Neural cell (in vitro differentiated cells): ENCODE results near the gene AIF1L. TPM values are rescaled to one million over a fixed set of nuclear protein-coding genes. Genes with fewer than 3 reads are reported as not detected.

ENCODE experiments used
- H2AFZ ChIP-seq: fragments of 200-600, 300-800 bp; sonication (generic), shearing (Covaris generic); 2 replicates; pipeline ENCODE4 v1.6.0; 2014; ENCODE audit warnings: low read depth, mild to moderate bottlenecking, antibody characterized with exemption, low read length, moderate library complexity
- H3F3A ChIP-seq: fragments of 200-600 bp; shearing (Covaris generic); 2 replicates; pipeline ENCODE4 v1.6.1; 2016; ENCODE audit warnings: mild to moderate bottlenecking, moderate library complexity, mixed read lengths, antibody characterized with exemption, low read length; ENCODE audit not compliant: insufficient read depth, poor library complexity, severe bottlenecking
- H3K27ac ChIP-seq: fragments of 200-600, 300-800 bp; sonication (generic), shearing (Covaris generic); 2 replicates; pipeline ENCODE4 v1.5.1; 2014; ENCODE audit warnings: mild to moderate bottlenecking, low read length, moderate library complexity
- H3K27me3 ChIP-seq: fragments of 300-800, 200-600 bp; sonication (generic), shearing (Covaris generic); 2 replicates; pipeline ENCODE4 v1.6.0; 2014; ENCODE audit warnings: mild to moderate bottlenecking, low read depth, low read length, moderate library complexity; ENCODE audit not compliant: insufficient read depth
- H3K36me3 ChIP-seq: fragments of 300-800, 200-600 bp; sonication (generic), shearing (Covaris generic); 2 replicates; pipeline ENCODE4 v1.5.1; 2014; ENCODE audit warnings: mild to moderate bottlenecking, antibody characterized with exemption, low read length, moderate library complexity; ENCODE audit not compliant: insufficient read depth
- H3K4me2 ChIP-seq: fragments of 300-800, 200-600 bp; sonication (generic), shearing (Covaris generic); 2 replicates; pipeline ENCODE4 v1.6.0; 2014; ENCODE audit warnings: mild to moderate bottlenecking, low read length
- H3K4me3 ChIP-seq: fragments of 300-800, 200-600 bp; sonication (generic), shearing (Covaris generic); 2 replicates; pipeline ENCODE4 v1.5.1; 2014; ENCODE audit warnings: mild to moderate bottlenecking, low read length, moderate library complexity
- H3K79me2 ChIP-seq: fragments of 200-600 bp; shearing (Covaris generic); replicated peaks from 2 replicates; pipeline ENCODE4 v1.6.0; 2014; ENCODE audit warnings: mild to moderate bottlenecking, low read length, moderate library complexity; ENCODE audit not compliant: insufficient read depth
- H3K9ac ChIP-seq: fragments of 300-800, 200-600 bp; sonication (generic), shearing (Covaris generic); 2 replicates; pipeline ENCODE4 v1.6.1; 2016; ENCODE audit warnings: mild to moderate bottlenecking, low read length, mixed read lengths
- H3K9me2 ChIP-seq: fragments of 200-600 bp; shearing (Covaris generic); 2 replicates; pipeline ENCODE4 v1.6.1; 2016; ENCODE audit warnings: mild to moderate bottlenecking, low read length, mixed read lengths; ENCODE audit not compliant: insufficient read depth
- H3K9me3 ChIP-seq: fragments of 200-600, 300-800 bp; sonication (generic), shearing (Covaris generic); 2 replicates; pipeline ENCODE4 v1.6.1; 2016; ENCODE audit warnings: mild to moderate bottlenecking, mixed run types, low read length, moderate library complexity, mixed read lengths
- H4K20me1 ChIP-seq: fragments of 200-600 bp; shearing (Covaris generic); 2 replicates; pipeline ENCODE4 v1.6.1; 2016; ENCODE audit warnings: mild to moderate bottlenecking, mixed run types; ENCODE audit not compliant: insufficient read depth
- CTCF ChIP-seq: fragments of 450-650 bp; IDR thresholded peaks from 2 replicates; pipeline ENCODE4 v1.5.1; 2014; ENCODE audit warnings: antibody characterized with exemption, mild to moderate bottlenecking, moderate library complexity; ENCODE audit not compliant: poor library complexity, severe bottlenecking
- EP300 ChIP-seq: fragments of 450-650 bp; conservative IDR thresholded peaks from 2 replicates; pipeline ENCODE4 v1.6.1; 2014; ENCODE audit warnings: antibody characterized with exemption, mild to moderate bottlenecking, moderate library complexity; ENCODE audit not compliant: poor library complexity, severe bottlenecking
- EZH2 ChIP-seq: fragments of 200-600, 300-800 bp; shearing (Covaris generic), sonication (generic); IDR thresholded peaks from 2 replicates; pipeline ENCODE4 v1.6.1; 2014; ENCODE audit warnings: antibody characterized with exemption, low read length, borderline replicate concordance, mild to moderate bottlenecking; ENCODE audit not compliant: insufficient read depth, poor library complexity, severe bottlenecking
- MXI1 ChIP-seq: fragments of 450-650 bp; conservative IDR thresholded peaks from 2 replicates; pipeline ENCODE4 v1.6.1; 2014; ENCODE audit warnings: antibody characterized with exemption, mild to moderate bottlenecking; ENCODE audit not compliant: poor library complexity, severe bottlenecking
- POLR2AphosphoS5 ChIP-seq: IDR thresholded peaks from 2 replicates; pipeline ENCODE4 v1.6.1; 2012
- RAD21 ChIP-seq: fragments of 450-650 bp; conservative IDR thresholded peaks from 2 replicates; pipeline ENCODE4 v1.6.1; 2014; ENCODE audit warnings: antibody characterized with exemption, mild to moderate bottlenecking, moderate library complexity
- REST ChIP-seq: IDR thresholded peaks from 2 replicates; pipeline ENCODE4 v1.6.1; 2012; ENCODE audit warnings: borderline replicate concordance
- SMC3 ChIP-seq: fragments of 450-650 bp; conservative IDR thresholded peaks from 2 replicates; pipeline ENCODE4 v1.6.1; 2014; ENCODE audit warnings: antibody characterized with exemption, mild to moderate bottlenecking, moderate library complexity; ENCODE audit not compliant: poor library complexity
- TAF1 ChIP-seq: IDR thresholded peaks from 2 replicates; pipeline ENCODE4 v1.6.1; 2012; ENCODE audit warnings: low read depth
- polyA plus RNA-seq: library from polyadenylated mRNA; depleted of rRNA; stranded (reverse); fragments of >200 nt; gene quantifications from 2 replicates; pipeline ENCODE4 v1.2.3, GENCODE V29; 2014
- small RNA-seq, 3 experiments: library from RNA; depleted of rRNA; stranded (forward); fragments of <200 nt; gene quantifications; one replicate each; pipeline ENCODE3, GENCODE V24; 2012

AIF1L gene
- polyA plus RNA-seq, 1 donor from 2014 or later: 3.4 TPM

- no peaks in the 10 kb centered on the region for H3K27me3 ChIP-seq
- no peaks in the 10 kb centered on the region for H3K9me3 ChIP-seq
- no peak overlapping the region for H3K4me2 ChIP-seq
- TF ChIP-seq EP300 (no peak), TAF1 (no peak), CTCF (no peak)
- no peak overlapping the region for H2AFZ ChIP-seq
- H3K9me2 ChIP-seq: no peaks in the 10 kb centered on the region
- no peaks in the 10 kb centered on the region for H4K20me1 ChIP-seq
- H3K27ac ChIP-seq: no peak overlapping the region
- H3K4me3 ChIP-seq: no peak overlapping the region
- H3K79me2 ChIP-seq: no peaks in the 10 kb centered on the region
- H3K9ac ChIP-seq: no peak overlapping the region
- H3K36me3 ChIP-seq: no peaks in the 10 kb centered on the region
- no peaks in the 10 kb centered on the region for H3F3A ChIP-seq
These were observed 71.6 kb downstream of the AIF1L start for GRCh38 chr9:131167936-131168335.

GRCh38 chr9:131169563-131170240 is 73.4 kb downstream of the AIF1L start:
- Histone ChIP-seq H3K9me2 (no peaks in the 10 kb centered on the region), H3K27me3 (no peaks in the 10 kb centered on the region), H4K20me1 (no peaks in the 10 kb centered on the region), H3K36me3 (peaks cover under 1% of the 10 kb centered on the region), H3K9me3 (no peaks in the 10 kb centered on the region), H3K9ac (no peak overlapping the region), H3F3A (no peaks in the 10 kb centered on the region), H3K4me2 (no peak overlapping the region), H2AFZ (no peak overlapping the region), H3K79me2 (no peaks in the 10 kb centered on the region), H3K27ac (no peak overlapping the region), H3K4me3 (no peak overlapping the region)
- TF ChIP-seq POLR2AphosphoS5 (no peak), REST (no peak), EP300 (no peak), TAF1 (no peak), EZH2 (no peak), RAD21 (no peak), SMC3 (no peak), MXI1 (no peak), CTCF (no peak)

Small RNAs within 50 kb of the gene (small RNA-seq; reads per million reads assigned to genes)
- gene RNU6-881P: 0 reads per million in 3 experiments

Other genes with a start within 250 kb of the AIF1L start
- gene QRFP, start 199.7 kb upstream of the AIF1L start, polyA plus RNA-seq: not detected in 2 replicates
- gene FIBCD1, start 157.3 kb upstream of the AIF1L start, polyA plus RNA-seq: 1.6 and 2.7 TPM in 2 replicates
- gene LAMC3, start 87.4 kb upstream of the AIF1L start, polyA plus RNA-seq: 0.04 TPM in 1 of 2 replicates, not detected in the other
- 10.5 and 15.0 TPM in 2 replicates for gene NUP214, start 29.1 kb downstream of the AIF1L start, polyA plus RNA-seq
- gene FAM78A, start 180.0 kb downstream of the AIF1L start, polyA plus RNA-seq: 0.47 and 0.62 TPM in 2 replicates
- 0.87 and 1.6 TPM in 2 replicates for gene PLPP7, start 193.2 kb downstream of the AIF1L start, polyA plus RNA-seq